ENCODE data around the gene IQSEC1. TPM values are rescaled to one million over a fixed set of nuclear protein-coding genes. Genes with fewer than 3 reads are reported as not detected.

The IQSEC1 gene
- polyA plus RNA-seq, 1 donor (not counting 4 experiments of a cell fraction or from before 2014, with no cell fraction given) = 2.8 TPM

DNA sequence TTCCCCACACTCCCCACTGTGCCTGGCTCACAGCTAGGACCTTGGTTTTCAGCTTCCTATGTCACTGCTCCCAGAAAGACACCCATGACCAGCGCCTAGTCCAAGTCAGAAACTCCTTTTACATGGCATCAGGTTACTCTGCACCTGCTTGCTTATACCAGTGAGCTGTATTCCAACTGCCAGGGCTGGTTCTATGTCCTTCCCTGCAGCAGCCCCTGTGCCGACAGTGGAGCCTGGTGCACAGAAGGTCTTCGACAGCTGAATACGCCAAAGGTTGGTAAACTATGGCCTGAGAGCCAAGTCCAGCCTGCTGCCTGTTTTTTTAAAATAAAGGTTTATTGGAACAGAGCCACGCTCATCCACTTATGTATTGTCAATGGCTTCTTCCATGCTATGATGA lies 102.5 kb downstream of the IQSEC1 start:
- peaks cover 3% of the 10 kb centered on the region for H3K9me1 ChIP-seq (ENCODE audit: control insufficient read depth, extremely low read depth, insufficient read depth, low read length)
- dilution Hi-C loops (cut with MboI; ENCODE audit: extremely low pct_ligation_motif_present, low sequenced_read_pairs) = no loop called here
- H3K4me2 ChIP-seq (ENCODE audit: control insufficient read depth, extremely low read depth, insufficient read depth, low read depth, low read length) = no peak overlapping the region
- H3K9ac ChIP-seq (ENCODE audit: control insufficient read depth, extremely low read depth, insufficient read depth, low read length) = no peak overlapping the region
- peaks cover 4% of the 10 kb centered on the region for H4K20me1 ChIP-seq (ENCODE audit: control insufficient read depth, extremely low read depth, insufficient read depth, low read length)
- H3K4me3 ChIP-seq (ENCODE audit: control insufficient read depth in 2 of 3, extremely low read depth in 1 of 3, insufficient read depth in 2 of 3, low read depth in 1 of 3, low read length in 3 of 3) = no peak overlapping the region
- H2AFZ ChIP-seq (ENCODE audit: control insufficient read depth, low read length) = no peak overlapping the region
- FAIRE-seq (no peak), DNase-seq (ENCODE audit: low read depth, low spot score) (no peak)
- TF ChIP-seq EZH2 (IDR thresholded peaks at IDR 0.05; ENCODE audit: low read length) (no peak), CTCF (optimal IDR thresholded peaks at IDR 0.05 in 1 of 3, IDR thresholded peaks at IDR 0.05 in 1 of 3, conservative IDR thresholded peaks at IDR 0.05 in 1 of 3; ENCODE audit: extremely low read depth in 1 of 3, insufficient read depth in 2 of 3, low read length in 3 of 3) (no peak)
- H3K79me2 ChIP-seq (ENCODE audit: control insufficient read depth, insufficient read depth, low read length) = peaks cover 13% of the 10 kb centered on the region
- H3K4me1 ChIP-seq (ENCODE audit: control insufficient read depth, extremely low read depth, insufficient read depth, low read length) = peaks cover 9% of the 10 kb centered on the region
- no peaks in the 10 kb centered on the region for H3K9me3 ChIP-seq (ENCODE audit: control insufficient read depth, low read depth, low read length)
- H3K27me3 ChIP-seq (ENCODE audit: control insufficient read depth, extremely low read depth, insufficient read depth, low read length) = peaks cover 11% of the 10 kb centered on the region
- no peak overlapping the region for H3K27ac ChIP-seq (ENCODE audit: control insufficient read depth, insufficient read depth, low read length)
- H3K36me3 ChIP-seq (ENCODE audit: control insufficient read depth in 2 of 2, extremely low read depth in 1 of 2, insufficient read depth in 2 of 2, low read length in 2 of 2) = peaks cover 0 to 3% of the 10 kb centered on the region in 2 experiments

- dilution Hi-C loops (cut with MboI; ENCODE audit: extremely low pct_ligation_motif_present, low sequenced_read_pairs) = no loop called here
- Histone ChIP-seq H3K27ac (ENCODE audit: control insufficient read depth, insufficient read depth, low read length) (no peak overlapping the region), H3K79me2 (ENCODE audit: control insufficient read depth, insufficient read depth, low read length) (peaks cover 18% of the 10 kb centered on the region), H4K20me1 (ENCODE audit: control insufficient read depth, extremely low read depth, insufficient read depth, low read length) (peaks cover 5% of the 10 kb centered on the region), H3K36me3 (ENCODE audit: control insufficient read depth in 2 of 2, extremely low read depth in 1 of 2, insufficient read depth in 2 of 2, low read length in 2 of 2) (peaks cover 0 to 7% of the 10 kb centered on the region in 2 experiments), H3K4me3 (ENCODE audit: control insufficient read depth in 2 of 3, extremely low read depth in 1 of 3, insufficient read depth in 2 of 3, low read depth in 1 of 3, low read length in 3 of 3) (no peak overlapping the region), H3K9me3 (ENCODE audit: control insufficient read depth, low read depth, low read length) (no peaks in the 10 kb centered on the region), H2AFZ (ENCODE audit: control insufficient read depth, low read length) (no peak overlapping the region), H3K9me1 (ENCODE audit: control insufficient read depth, extremely low read depth, insufficient read depth, low read length) (peaks cover 3% of the 10 kb centered on the region), H3K4me2 (ENCODE audit: control insufficient read depth, extremely low read depth, insufficient read depth, low read depth, low read length) (no peak overlapping the region), H3K27me3 (ENCODE audit: control insufficient read depth, extremely low read depth, insufficient read depth, low read length) (peaks cover 9% of the 10 kb centered on the region), H3K9ac (ENCODE audit: control insufficient read depth, extremely low read depth, insufficient read depth, low read length) (no peak overlapping the region), H3K4me1 (ENCODE audit: control insufficient read depth, extremely low read depth, insufficient read depth, low read length) (peaks cover 9% of the 10 kb centered on the region)
- FAIRE-seq (no peak), DNase-seq (ENCODE audit: low read depth, low spot score) (no peak)
- no peak for TF ChIP-seq CTCF (optimal IDR thresholded peaks at IDR 0.05 in 1 of 3, IDR thresholded peaks at IDR 0.05 in 1 of 3, conservative IDR thresholded peaks at IDR 0.05 in 1 of 3; ENCODE audit: extremely low read depth in 1 of 3, insufficient read depth in 2 of 3, low read length in 3 of 3)
Observed at GRCh38 chr3:12969486-12969885, 103.7 kb downstream of the IQSEC1 start.
